ENCODE results near the gene MRC2.
"Not testable (repeated sequence)": the region's sequence is repeated elsewhere in the genome, so short reads cannot be mapped to it uniquely, and the experiment has no call there.

Gene MRC2

DNA sequence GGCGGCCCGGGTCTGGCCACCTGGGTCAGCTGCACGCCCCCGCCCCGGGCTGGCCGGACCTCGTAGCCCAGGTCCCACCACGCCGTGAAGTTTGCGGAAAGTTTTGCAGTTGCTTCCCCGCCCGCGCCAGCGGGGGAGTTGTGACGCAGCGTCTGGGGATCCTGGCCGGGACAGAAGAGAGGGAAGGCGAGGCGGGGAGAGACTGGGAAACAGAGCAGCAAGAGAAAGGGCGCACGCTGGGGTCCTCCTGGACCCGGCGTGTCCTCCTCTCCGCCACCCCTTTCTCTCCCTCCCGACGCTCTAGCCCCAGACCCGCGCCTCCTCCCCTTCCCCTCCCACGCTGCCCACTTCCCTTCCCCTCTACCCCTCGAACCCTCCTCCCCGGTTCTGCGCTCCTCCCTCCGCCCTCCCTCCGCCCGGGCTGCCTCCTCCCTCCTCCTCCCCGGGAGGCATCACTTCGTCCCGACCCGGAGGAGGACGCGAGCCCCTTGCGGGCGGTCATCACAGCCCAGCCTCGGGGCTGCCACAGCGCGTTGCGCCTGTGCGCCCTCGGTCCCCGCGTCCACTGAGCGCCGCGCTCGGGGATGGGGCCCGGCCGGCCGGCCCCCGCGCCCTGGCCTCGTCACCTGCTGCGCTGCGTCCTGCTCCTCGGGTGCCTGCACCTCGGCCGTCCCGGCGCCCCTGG is at the start of gene MRC2:
MRC2 (plus strand) TSS at position 452 of the 685 bp plus-strand sequence; CDS start at position 585, 133 bp downstream.
- peak within 1 kb of the TSS; percentile 75 for H3K4me3 ChIP-seq (ENCODE audit: low read depth, low read length)
- peak; percentile 67 for DNase-seq (ENCODE audit: low read depth)

DNA sequence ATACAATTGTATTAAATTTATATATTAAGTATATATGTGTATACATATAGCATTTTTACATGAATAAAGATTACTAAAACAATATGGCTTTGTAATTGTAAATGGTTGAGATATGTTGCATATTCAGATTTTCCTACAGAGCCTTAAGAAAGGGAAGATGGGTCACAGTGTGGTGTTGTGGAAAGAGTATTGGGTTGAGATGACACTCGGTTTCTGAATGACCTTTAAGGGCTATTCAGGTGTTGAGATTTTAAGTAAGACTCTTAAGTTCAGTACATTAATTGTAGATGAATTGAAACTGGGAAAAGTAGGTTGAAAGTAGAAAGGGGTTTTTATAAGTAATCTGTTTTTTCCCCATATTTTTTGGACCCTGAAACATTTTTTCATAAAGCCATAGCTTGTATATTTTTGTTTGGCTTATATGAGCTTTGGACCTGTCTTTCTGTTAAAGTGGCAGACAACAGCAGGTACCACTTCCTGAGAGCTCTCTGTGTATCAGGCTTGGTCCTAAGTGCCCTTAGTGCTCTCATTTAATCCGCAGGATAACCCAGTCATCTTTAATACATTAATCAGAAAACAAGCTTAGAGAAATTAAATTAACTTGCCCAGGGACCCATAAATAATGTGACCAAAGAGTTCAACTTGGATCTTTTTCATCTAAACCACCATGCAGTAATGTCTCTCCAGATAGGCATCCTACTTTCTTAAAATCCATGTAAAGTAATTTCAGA is 48.5 kb upstream of the MRC2 start:
- DNase-seq (ENCODE audit: low read depth), result no peak
- H3K4me3 ChIP-seq (ENCODE audit: low read depth, low read length), result no peak overlapping the region

- no peak overlapping the region for H3K4me3 ChIP-seq (ENCODE audit: low read depth, low read length)
- DNase-seq (ENCODE audit: low read depth), result no peak
These were observed 46.5 kb upstream of the MRC2 start for GRCh38 chr17:62580947-62581346.

DNA sequence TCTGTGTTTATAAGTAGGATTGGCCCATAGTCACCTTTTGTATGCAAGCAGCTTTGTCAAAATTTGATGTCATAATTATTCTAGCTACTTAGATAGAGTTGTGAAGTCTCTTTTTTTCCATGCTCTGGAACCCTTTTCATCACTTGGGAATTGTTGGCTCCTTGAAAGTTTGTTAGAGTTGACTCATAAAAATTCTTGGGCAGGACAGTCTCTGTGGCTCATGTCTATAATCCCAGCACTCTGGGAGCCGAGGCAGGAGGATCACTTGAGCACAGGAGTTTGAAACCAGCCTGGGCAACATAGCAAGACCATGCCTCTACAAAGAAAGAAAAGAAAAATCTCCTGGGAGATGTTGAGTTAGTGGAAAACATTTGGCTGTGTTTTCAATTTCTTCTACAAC is 45.7 kb upstream of the MRC2 start:
- DNase-seq (ENCODE audit: low read depth), result no peak
- H3K4me3 ChIP-seq (ENCODE audit: low read depth, low read length), result no peak overlapping the region

GRCh38 chr17:62587554-62587953 is 39.9 kb upstream of the MRC2 start:
- no peak for DNase-seq (ENCODE audit: low read depth)
- no peak overlapping the region for H3K4me3 ChIP-seq (ENCODE audit: low read depth, low read length)

DNA sequence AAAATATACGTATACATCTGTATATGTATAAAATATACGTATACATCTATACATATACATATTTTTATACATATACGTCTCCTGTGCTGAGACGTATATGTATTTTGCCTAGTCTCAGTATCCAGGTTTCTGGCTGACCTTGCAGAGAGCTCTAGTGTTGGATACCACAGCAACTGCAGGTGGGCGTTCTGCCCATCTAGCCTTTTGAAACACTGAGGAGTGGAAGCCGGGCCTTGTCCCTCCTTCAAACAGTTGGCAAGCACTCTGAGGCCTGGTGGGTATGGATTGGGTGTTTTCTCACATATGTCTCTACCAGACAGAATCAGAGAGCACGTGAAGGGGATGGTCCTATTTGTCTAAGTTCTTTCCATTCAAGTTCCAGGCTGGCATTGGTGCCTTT is 39.4 kb upstream of the MRC2 start:
- no peak for DNase-seq (ENCODE audit: low read depth)
- H3K4me3 ChIP-seq (ENCODE audit: low read depth, low read length), result no peak overlapping the region

DNA sequence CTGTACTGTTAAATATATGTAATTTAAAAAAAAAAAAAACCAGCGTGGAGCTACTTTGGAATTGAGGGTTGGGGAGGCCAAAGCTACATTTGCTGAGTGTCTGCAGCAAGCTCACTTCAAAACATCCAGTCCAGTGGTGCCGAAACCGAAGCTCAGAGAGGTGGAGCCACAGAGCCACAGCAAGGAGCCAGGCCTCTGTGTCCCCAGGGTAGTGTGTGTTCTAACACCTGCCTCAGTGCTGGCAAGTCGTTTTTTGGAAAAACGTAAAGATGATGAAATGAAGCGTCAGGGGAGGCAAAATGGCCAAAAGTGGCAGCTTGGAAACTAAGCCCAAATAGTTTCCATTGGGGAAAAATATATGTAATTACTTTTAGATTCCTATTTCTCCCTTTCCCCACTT is 36.1 kb upstream of the MRC2 start:
- H3K4me3 ChIP-seq (ENCODE audit: low read depth, low read length), result no peak overlapping the region
- DNase-seq (ENCODE audit: low read depth), result no peak

DNA sequence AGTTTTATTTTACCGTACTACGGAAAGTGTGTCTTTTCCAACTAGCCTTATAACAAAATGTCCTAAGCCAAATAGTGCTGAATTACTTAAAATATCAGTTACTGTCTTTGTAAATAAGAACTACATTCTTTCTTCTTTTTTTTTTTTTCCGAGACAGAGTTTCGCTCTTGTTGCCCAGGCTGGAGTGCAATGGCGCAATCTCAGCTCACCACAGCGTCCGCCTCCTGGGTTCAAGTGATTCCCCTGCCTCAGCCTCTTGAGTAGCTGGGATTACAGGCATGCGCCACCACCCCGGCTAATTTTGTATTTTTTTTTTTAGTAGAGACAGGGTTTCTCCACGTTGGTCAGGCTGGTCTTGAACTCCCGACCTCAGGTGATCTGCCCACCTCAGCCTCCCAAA is 35.6 kb upstream of the MRC2 start:
- DNase-seq (ENCODE audit: low read depth); H3K4me3 ChIP-seq (ENCODE audit: low read depth, low read length): not testable (repeated sequence)

GRCh38 chr17:62592341-62593099 is 35.0 kb upstream of the MRC2 start:
- no peak overlapping the region for H3K4me3 ChIP-seq (ENCODE audit: low read depth, low read length)
- DNase-seq (ENCODE audit: low read depth), result no peak

DNA sequence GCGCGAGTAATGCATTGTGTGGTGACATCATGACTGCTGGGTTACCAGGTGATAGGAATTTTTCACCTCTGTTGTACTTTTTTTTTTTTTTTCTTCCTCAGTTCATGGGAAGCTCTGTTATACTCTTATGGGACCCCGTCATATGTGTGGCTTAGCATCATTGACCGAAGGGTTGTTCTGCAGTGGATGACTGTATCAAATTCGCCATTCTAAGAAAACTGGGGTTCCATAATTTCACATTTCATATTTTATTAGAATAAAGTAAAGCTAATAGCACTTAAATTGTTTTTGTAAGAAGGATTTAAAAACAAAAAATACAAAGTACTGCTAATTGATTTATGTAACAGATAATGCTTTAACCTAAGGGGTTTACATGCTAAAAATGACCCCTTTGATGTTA is 32.0 kb upstream of the MRC2 start:
- no peak overlapping the region for H3K4me3 ChIP-seq (ENCODE audit: low read depth, low read length)

GRCh38 chr17:62596662-62597061 is 30.8 kb upstream of the MRC2 start:
- no peak for DNase-seq (ENCODE audit: low read depth)
- no peak overlapping the region for H3K4me3 ChIP-seq (ENCODE audit: low read depth, low read length)

More for the DNA sequence above, 32.0 kb upstream of the MRC2 start:
- no peak for DNase-seq (ENCODE audit: low read depth)

DNA sequence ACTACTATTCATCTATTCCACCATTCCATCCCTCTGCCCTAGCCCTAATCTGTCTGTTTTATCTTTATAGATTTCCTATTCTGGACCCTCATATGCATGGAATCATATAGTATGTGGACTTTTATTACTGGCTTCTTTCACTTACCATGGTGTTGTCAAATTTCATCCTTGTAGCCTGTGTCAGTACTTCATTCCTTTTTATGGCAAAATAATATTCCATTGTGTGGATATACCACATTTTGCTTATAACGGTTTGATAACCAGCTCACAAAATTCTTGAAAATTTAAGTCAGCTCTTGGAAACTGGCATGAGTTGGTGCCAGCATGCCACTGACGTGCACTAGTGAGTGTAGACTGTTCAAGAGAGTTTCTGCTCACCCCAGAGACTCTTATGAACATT is 30.3 kb upstream of the MRC2 start:
- no peak overlapping the region for H3K4me3 ChIP-seq (ENCODE audit: low read depth, low read length)
- no peak for DNase-seq (ENCODE audit: low read depth)

DNA sequence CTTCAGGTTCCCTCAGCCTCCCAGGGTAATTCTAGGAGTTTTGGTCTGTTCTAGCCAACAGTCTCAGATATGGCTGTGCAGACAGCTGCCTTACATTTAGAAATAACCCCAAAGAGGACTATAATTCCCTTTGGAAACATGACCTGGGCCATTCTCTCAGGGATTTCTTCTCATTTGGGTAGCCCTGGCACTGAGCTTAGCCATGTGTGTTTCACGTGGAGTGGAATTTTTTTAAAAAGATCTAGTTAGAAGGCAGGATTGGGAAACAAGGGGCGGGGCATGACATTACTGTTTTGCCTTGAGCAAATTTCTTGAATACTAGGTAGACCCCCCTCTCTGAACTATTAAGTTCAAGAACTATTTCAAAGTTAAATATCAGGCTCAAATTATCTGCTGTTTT is 29.6 kb upstream of the MRC2 start:
- no peak overlapping the region for H3K4me3 ChIP-seq (ENCODE audit: low read depth, low read length)
- no peak for DNase-seq (ENCODE audit: low read depth)

- no peak for DNase-seq (ENCODE audit: low read depth)
- H3K4me3 ChIP-seq (ENCODE audit: low read depth, low read length), result no peak overlapping the region
These were observed 27.4 kb upstream of the MRC2 start for GRCh38 chr17:62599964-62600657.

DNA sequence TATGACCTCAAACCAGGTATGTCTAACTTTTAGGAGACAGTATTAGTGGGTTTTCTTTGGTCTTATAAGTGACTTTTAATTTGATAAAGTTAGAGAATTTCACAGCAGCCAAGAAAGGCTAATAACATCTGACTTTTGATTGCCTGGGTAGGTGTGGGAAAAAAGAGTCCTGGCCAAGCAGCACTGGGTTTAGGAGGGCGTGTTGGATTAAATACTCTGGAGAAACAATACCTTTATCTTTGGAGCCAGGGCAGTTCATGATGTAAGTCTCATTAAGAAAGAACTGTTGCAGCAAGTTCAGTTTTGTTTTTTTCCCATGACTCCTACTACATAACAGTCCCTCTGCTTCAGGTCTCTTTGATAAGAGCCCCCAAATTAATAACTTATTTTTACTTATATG is 26.7 kb upstream of the MRC2 start:
- no peak for DNase-seq (ENCODE audit: low read depth)
- H3K4me3 ChIP-seq (ENCODE audit: low read depth, low read length), result no peak overlapping the region

DNA sequence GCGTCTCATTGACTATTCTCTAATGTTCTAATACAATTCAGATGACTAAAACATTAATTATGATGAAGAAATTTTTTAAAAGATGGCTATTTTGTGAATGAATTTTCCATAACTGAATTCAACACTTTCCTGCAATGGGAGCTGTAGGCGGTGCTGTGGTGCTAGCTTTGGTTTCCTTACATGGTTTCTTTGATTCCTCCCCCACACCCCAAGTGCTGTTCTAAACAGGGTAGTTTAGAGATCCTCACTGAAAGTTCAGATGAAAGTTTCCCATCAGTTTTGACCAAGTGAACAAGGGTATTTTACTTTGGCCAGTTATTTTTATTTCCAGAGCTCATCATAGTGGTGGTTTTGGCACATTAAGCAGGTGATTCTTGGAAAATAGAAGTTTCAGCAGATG is 26.0 kb upstream of the MRC2 start:
- no peak for DNase-seq (ENCODE audit: low read depth)
- H3K4me3 ChIP-seq (ENCODE audit: low read depth, low read length), result no peak overlapping the region

- H3K4me3 ChIP-seq (ENCODE audit: low read depth, low read length); DNase-seq (ENCODE audit: low read depth): not testable (repeated sequence)
These were observed 23.7 kb upstream of the MRC2 start for GRCh38 chr17:62603783-62604182.

GRCh38 chr17:62605588-62605987 is 21.9 kb upstream of the MRC2 start:
- no peak overlapping the region for H3K4me3 ChIP-seq (ENCODE audit: low read depth, low read length)
- DNase-seq (ENCODE audit: low read depth), result no peak

DNA sequence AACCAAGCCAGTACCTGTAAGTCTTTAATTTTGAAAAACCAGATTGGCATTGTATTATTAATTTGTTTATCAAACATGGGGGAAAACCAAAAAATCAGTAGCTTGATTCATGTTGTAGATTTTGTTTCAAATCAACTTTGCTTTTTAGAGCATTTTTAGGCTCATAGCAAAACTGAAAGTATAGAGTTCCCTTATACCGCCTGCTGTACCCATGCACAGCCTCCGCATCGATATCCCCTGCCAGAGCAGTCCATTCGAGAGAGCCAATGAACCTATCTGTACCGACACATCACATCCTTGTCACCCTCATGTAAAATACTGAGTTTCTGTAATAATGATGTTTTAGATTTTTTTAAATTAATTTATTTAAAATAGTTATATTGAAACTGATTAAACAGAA is 16.2 kb upstream of the MRC2 start:
- no peak for DNase-seq (ENCODE audit: low read depth)
- H3K4me3 ChIP-seq (ENCODE audit: low read depth, low read length), result no peak overlapping the region

GRCh38 chr17:62611728-62612127 is 15.7 kb upstream of the MRC2 start:
- no peak overlapping the region for H3K4me3 ChIP-seq (ENCODE audit: low read depth, low read length)
- no peak for DNase-seq (ENCODE audit: low read depth)

Data from skeletal muscle cell (primary cell).